ENCODE data around the gene CEL. TPM values are rescaled to one million over a fixed set of nuclear protein-coding genes. Genes with fewer than 3 reads are reported as not detected.

Gene CEL
- total and polyA plus RNA-seq, 11 donors = 0.61 to 4.0 (median 2.3) TPM

DNA sequence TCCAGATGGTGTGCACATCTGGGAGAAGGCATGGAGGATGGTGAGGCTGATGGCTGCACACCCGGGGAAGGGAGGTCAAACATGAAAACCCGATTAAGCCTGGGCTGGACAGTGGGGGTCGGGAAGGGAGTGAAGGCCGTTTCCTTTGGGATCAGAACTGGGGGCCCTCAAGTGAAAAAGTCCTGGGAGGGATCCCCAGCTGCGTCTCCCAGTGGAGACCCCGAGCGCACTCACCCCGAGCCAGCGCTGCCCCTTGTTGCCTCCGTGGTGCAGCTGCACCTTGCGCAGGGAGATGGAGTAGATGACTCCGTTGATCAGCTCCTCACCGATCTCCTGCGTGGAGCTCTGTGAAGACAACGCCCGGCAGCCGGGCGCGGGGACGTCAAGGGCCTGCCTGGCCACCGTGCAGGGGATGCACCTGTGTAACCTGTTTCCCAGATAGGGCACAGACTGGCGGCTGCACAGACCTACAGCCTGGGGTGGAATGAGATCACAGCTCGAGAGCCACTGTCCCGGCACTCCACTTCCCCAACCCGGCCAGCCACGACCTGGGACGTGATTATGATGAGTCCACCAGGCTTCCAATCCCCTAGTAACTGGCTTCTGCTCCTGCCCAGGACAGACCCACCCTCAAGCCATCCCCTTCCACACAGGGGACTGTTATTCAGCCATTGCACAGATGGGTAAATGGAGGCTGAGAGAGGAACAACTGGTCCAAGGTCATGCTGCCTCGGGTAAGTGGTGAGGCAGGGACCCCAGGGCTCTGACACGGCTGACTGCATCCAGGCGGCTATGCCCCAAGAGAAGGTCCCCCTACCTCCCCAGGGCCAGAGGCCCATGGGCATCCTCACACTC is 50.3 kb downstream of the CEL start:
- Histone ChIP-seq H3K27ac (peak overlapping the region in 8 of 12 donors; percentile 67 to 93 (median 80)), H3K27me3 (no peaks in the 10 kb centered on the region), H3K36me3 (peaks cover 0 to 57% (median 44%) of the 10 kb centered on the region in 9 donors), H3K4me1 (peaks cover 31 to 54% (median 51%) of the 10 kb centered on the region in 12 donors), H3K9me3 (no peaks in the 10 kb centered on the region), H3K4me3 (peak overlapping the region in 1 of 12 donors; percentile 5)
- peak in 3 of 5 donors; percentile 13 to 56 (median 17) for DNase-seq
- intact Hi-C loops (cut with DNase I) = no loop called here
- WGBS, 4 donors = 86 to 90% (median 89%) methylated on average over 19 to 30 of the region's 30 CpGs
- TF ChIP-seq, protein P1, sequence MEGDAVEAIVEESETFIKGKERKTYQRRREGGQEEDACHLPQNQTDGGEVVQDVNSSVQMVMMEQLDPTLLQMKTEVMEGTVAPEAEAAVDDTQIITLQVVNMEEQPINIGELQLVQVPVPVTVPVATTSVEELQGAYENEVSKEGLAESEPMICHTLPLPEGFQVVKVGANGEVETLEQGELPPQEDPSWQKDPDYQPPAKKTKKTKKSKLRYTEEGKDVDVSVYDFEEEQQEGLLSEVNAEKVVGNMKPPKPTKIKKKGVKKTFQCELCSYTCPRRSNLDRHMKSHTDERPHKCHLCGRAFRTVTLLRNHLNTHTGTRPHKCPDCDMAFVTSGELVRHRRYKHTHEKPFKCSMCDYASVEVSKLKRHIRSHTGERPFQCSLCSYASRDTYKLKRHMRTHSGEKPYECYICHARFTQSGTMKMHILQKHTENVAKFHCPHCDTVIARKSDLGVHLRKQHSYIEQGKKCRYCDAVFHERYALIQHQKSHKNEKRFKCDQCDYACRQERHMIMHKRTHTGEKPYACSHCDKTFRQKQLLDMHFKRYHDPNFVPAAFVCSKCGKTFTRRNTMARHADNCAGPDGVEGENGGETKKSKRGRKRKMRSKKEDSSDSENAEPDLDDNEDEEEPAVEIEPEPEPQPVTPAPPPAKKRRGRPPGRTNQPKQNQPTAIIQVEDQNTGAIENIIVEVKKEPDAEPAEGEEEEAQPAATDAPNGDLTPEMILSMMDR (IDR thresholded peaks at IDR 0.05) = no peak
- TF ChIP-seq POLR2A (IDR thresholded peaks at IDR 0.05) = no peak
- no peak for ATAC-seq

DNA sequence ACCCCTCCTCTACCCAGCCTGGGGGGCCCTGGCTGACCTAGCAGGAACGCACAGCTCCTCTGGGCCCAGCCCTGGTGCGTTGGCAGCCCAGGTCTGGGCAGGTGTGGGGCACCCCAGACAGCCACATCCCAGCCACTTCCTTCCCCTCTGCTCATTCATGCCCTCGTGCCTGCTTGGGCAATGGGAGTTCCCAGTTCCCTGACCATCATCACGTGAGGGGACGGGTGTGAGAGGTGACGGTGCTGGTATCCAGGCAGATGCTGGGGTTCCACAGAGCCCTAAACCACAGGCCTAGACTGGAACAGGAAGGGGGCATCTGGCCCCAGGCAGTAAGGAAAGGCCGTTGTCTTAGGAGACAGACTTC is 50.9 kb downstream of the CEL start:
- H3K4me3 ChIP-seq = peak overlapping the region in 1 of 12 donors; percentile 23
- H3K36me3 ChIP-seq = peaks cover 0 to 51% (median 38%) of the 10 kb centered on the region in 9 donors
- intact Hi-C loops (cut with DNase I) = no loop called here
- TF ChIP-seq, protein P1 (IDR thresholded peaks at IDR 0.05) = no peak
- no peak for TF ChIP-seq POLR2A (IDR thresholded peaks at IDR 0.05)
- 65 to 77% (median 68%) methylated on average over 6 to 7 of the region's 7 CpGs for WGBS, 4 donors
- DNase-seq (peak; percentile 63 to 77 (median 72)), ATAC-seq (peak in 2 of 4 donors; percentile 17 to 22)
- H3K4me1 ChIP-seq = peaks cover 31 to 60% (median 57%) of the 10 kb centered on the region in 12 donors
- no peaks in the 10 kb centered on the region for H3K9me3 ChIP-seq
- H3K27me3 ChIP-seq = no peaks in the 10 kb centered on the region
- H3K27ac ChIP-seq = peak overlapping the region in 11 of 12 donors; percentile 67 to 93 (median 81)

DNA sequence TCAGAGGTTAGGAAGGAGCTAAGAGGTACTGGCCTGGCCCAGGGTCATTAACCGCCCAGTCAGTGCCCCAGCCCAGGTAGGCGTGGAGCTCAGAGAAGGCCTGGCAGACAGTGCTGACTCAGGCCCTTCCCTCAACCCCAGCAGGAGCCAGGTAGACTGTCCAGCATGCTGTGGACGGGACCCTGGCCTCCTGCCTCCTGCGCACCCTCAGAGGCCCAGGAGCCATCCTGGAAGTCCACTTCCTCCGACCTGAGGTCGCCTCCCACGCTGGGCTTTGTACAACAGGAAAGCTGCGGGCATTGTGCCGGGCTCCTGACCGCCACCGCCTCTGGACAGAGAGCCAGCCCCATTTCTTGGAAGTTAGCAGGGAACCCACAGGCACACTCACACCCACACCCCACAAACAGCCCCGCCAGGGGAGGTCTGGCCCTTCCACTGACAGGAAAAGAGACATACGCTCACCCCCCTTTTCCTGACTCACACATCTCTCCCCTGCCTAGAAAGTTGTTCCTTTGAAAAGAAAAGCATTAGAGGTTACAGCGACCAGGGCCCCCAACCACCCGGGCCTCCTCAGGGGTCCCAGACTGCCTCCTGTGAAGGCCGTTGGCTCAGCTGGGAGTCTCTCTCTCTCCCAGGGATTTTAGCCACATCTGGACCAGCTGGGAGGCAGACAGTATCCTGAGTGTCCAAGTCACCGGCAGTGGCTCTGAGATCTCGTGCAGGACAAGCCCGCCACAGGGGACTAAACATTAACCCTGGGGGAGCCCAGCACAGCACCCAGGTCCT is 51.6 kb downstream of the CEL start:
- peak; percentile 67 to 83 (median 70) for DNase-seq

More for the DNA sequence above, 51.6 kb downstream of the CEL start:
- Histone ChIP-seq H3K4me1 (peaks cover 33 to 67% (median 64%) of the 10 kb centered on the region in 12 donors), H3K9me3 (no peaks in the 10 kb centered on the region), H3K36me3 (peaks cover 0 to 44% (median 31%) of the 10 kb centered on the region in 9 donors), H3K27me3 (no peaks in the 10 kb centered on the region), H3K4me3 (peak overlapping the region in 6 of 12 donors; percentile 3 to 40 (median 15)), H3K27ac (peak overlapping the region; percentile 63 to 93 (median 81))
- WGBS, 4 donors = 49 to 57% (median 52%) methylated on average over 7 to 19 of the region's 19 CpGs
- intact Hi-C loops (cut with DNase I) = no loop called here
- ATAC-seq = peak; percentile 17 to 46 (median 21)
- TF ChIP-seq, protein P1 (IDR thresholded peaks at IDR 0.05) = peak in 1 of 12 donors; percentile 17
- TF ChIP-seq POLR2A (IDR thresholded peaks at IDR 0.05) = no peak
